HG03097 (cell line): ENCODE results near the gene MIER2.
"Not testable (repeated sequence)": the region's sequence is repeated elsewhere in the genome, so short reads cannot be mapped to it uniquely, and the experiment has no call there.

Experiments
- ATAC-seq: cut with Tn5 transposase; IDR thresholded peaks from one replicate; pipeline ENCODE4 v1.9.1; 2021; ENCODE audit not compliant: unreplicated experiment, low FRiP score

Gene MIER2

GRCh38 chr19:344625-345319 is at the start of gene MIER2:
TSS of gene MIER2 (minus strand) at chr19:344796. CDS start at chr19:344782, 14 bp downstream.
- peak; percentile 59 for ATAC-seq

GRCh38 chr19:393560-393959 is 49.0 kb upstream of the MIER2 start:
- not testable (repeated sequence) for ATAC-seq

GRCh38 chr19:392375-392970 is 47.9 kb upstream of the MIER2 start:
- ATAC-seq: no peak

- no peak for ATAC-seq
Observed at GRCh38 chr19:391726-392374, 47.3 kb upstream of the MIER2 start.

- no peak for ATAC-seq
Observed at GRCh38 chr19:391207-391557, 46.6 kb upstream of the MIER2 start.

GRCh38 chr19:390386-391206 is 46.0 kb upstream of the MIER2 start:
- ATAC-seq: no peak

GRCh38 chr19:389935-390289 is 45.3 kb upstream of the MIER2 start:
- ATAC-seq: no peak

- ATAC-seq: no peak
Observed at GRCh38 chr19:389255-389934, 44.8 kb upstream of the MIER2 start.

GRCh38 chr19:388691-389090 is 44.1 kb upstream of the MIER2 start:
- no peak for ATAC-seq

- no peak for ATAC-seq
Observed at GRCh38 chr19:387777-388176, 43.2 kb upstream of the MIER2 start.

GRCh38 chr19:386632-387301 is 42.2 kb upstream of the MIER2 start:
- not testable (repeated sequence) for ATAC-seq

- not testable (repeated sequence) for ATAC-seq
Observed at GRCh38 chr19:386189-386588, 41.6 kb upstream of the MIER2 start.

GRCh38 chr19:384799-385169 is 40.2 kb upstream of the MIER2 start:
- no peak for ATAC-seq

- no peak for ATAC-seq
Observed at GRCh38 chr19:383922-384798, 39.6 kb upstream of the MIER2 start.

GRCh38 chr19:383040-383439 is 38.4 kb upstream of the MIER2 start:
- ATAC-seq: no peak

GRCh38 chr19:382578-382977 is 38.0 kb upstream of the MIER2 start:
- ATAC-seq: not testable (repeated sequence)

GRCh38 chr19:381901-382300 is 37.3 kb upstream of the MIER2 start:
- ATAC-seq: not testable (repeated sequence)

- ATAC-seq: not testable (repeated sequence)
Observed at GRCh38 chr19:380618-381219, 36.1 kb upstream of the MIER2 start.

- no peak for ATAC-seq
Observed at GRCh38 chr19:379796-380195, 35.2 kb upstream of the MIER2 start.
